Neuron (in vitro differentiated cells): Measurements from ENCODE around the gene PKIG.
"Not testable (repeated sequence)": the region's sequence is repeated elsewhere in the genome, so short reads cannot be mapped to it uniquely, and the experiment has no call there.

ENCODE experiments used
- H2AFZ ChIP-seq: one replicate; pipeline ENCODE4 v1.6.1; 2013; ENCODE audit warnings: low read depth, mild to moderate bottlenecking, inconsistent platforms, low read length, moderate library complexity
- H3K27me3 ChIP-seq: one replicate; pipeline ENCODE4 v1.6.1; 2013; ENCODE audit warnings: low read length; ENCODE audit not compliant: insufficient read depth
- H3K36me3 ChIP-seq: one replicate; pipeline ENCODE4 v1.6.1; 2013; ENCODE audit warnings: low read length; ENCODE audit not compliant: insufficient read depth
- H3K4me1 ChIP-seq: one replicate; pipeline ENCODE4 v1.6.1; 2013; ENCODE audit warnings: low read length; ENCODE audit not compliant: insufficient read depth
- H3K4me3 ChIP-seq: 2 replicates; pipeline ENCODE4 v1.5.1; 2013; ENCODE audit warnings: mild to moderate bottlenecking, low read length, moderate library complexity
- H3K9me3 ChIP-seq: one replicate; pipeline ENCODE4 v1.6.1; 2013; ENCODE audit warnings: low read length

The PKIG gene

DNA sequence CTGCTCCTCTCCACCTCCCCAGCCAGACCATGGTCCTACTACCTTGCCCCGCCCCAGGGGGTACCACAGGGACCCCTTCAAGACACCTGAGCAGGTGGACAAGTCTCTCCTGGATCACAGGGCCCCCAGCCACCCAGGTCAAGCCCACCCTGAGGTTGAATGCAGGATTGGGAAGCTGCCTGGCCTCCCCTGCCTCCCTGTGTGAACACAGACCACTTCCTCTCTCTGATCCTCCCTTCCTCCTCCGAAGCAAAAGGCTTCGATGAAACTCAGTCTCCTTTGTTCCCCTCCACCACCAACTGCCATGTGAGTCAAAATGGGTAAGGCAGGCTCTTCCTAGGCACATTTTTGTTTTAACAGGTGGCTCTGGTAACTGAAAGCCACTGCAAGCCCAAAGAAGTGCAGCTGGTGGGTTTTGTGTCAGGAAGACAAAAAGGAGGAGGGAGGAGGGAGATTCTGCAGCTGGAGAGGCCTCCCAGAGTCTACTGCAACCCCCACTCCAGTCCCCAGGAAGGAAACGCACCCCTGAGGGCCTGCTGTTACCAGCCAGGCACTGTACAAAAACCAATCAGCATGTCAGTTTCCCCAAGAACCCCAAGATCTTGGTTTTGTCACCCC is 63.8 kb downstream of the PKIG start:
- peaks cover 32% of the 10 kb centered on the region for H3K4me1 ChIP-seq
- no peaks in the 10 kb centered on the region for H3K27me3 ChIP-seq
- H3K36me3 ChIP-seq, result no peaks in the 10 kb centered on the region
- no peaks in the 10 kb centered on the region for H3K9me3 ChIP-seq
- no peak overlapping the region for H3K4me3 ChIP-seq
- no peak overlapping the region for H2AFZ ChIP-seq

DNA sequence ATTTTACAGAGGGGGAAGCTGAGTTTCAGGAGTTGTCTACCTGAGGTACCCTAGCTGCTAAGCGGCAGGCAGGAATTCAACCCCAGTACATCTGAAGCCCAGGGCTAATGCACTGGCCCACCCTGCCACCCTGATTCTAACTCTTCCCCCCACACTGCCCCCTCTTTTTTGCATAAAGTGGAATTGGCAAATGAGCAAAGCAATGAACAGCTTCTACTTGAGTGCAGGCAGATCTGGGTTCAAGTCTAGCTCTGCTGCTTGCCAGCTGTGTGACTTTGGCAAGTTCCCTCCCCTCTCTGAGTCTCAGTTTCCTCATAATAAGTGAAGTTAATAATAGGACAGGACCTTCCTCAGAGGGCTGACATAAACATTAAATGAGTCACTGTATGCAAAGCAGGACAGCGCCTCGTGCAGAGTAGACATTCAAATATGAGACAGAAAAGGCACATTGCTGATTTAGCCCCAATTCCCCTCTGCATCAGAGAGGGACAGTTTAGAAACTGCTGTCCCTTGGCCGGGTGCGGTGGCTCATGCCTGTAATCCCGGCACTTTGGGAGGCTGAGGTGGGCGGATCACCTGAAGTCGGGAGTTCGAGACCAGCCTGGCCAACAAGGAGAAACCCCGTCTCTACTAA is 64.4 kb downstream of the PKIG start:
- Histone ChIP-seq H3K27me3 (no peaks in the 10 kb centered on the region), H3K9me3 (no peaks in the 10 kb centered on the region), H3K4me3 (no peak overlapping the region), H3K4me1 (peaks cover 32% of the 10 kb centered on the region), H2AFZ (no peak overlapping the region), H3K36me3 (no peaks in the 10 kb centered on the region)

DNA sequence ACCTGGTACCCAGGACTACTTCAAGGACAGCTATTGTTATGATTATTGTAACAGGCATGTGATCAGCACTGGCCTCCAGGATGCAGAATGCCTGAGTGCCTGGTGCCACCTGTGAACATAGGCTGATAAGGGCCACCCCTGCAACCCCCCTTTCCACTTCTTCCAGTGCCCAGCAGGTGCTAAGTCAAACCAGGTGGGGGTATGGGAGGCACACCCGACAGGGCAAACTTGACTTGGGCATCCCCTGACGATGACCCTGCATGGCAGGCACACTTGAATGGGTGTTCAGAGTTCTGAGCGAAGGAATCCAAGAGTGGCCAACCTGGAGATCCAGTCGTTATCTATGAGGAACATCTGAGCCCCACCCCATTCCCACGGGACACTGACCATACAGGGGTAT is 65.7 kb downstream of the PKIG start:
- Histone ChIP-seq H3K4me1 (peaks cover 23% of the 10 kb centered on the region), H3K36me3 (no peaks in the 10 kb centered on the region), H3K4me3 (no peak overlapping the region), H3K9me3 (no peaks in the 10 kb centered on the region), H2AFZ (no peak overlapping the region), H3K27me3 (no peaks in the 10 kb centered on the region)

DNA sequence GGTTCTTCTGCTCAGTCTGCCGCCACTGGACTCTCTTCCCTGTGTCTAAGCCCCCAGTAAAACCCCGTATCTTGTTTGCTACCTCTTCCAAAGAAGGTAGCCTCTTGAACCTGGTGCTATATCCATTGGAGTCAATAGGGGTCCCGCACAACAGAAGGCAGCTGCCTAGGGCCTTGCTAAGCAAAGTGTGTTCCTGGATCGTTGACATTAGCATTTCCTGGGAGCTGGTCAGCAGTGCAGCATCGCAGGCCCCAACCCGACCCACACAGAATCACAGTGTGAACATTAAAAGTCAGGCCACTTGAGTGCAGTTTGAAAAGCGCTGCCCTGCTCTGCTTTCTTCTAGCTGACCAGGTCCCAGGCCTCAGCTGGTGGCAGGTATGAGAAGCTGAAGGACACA is 66.2 kb downstream of the PKIG start:
- H3K27me3 ChIP-seq, result no peaks in the 10 kb centered on the region
- H3K4me3 ChIP-seq, result no peak overlapping the region
- no peaks in the 10 kb centered on the region for H3K36me3 ChIP-seq
- H3K9me3 ChIP-seq, result no peaks in the 10 kb centered on the region
- peaks cover 19% of the 10 kb centered on the region for H3K4me1 ChIP-seq
- no peak overlapping the region for H2AFZ ChIP-seq

DNA sequence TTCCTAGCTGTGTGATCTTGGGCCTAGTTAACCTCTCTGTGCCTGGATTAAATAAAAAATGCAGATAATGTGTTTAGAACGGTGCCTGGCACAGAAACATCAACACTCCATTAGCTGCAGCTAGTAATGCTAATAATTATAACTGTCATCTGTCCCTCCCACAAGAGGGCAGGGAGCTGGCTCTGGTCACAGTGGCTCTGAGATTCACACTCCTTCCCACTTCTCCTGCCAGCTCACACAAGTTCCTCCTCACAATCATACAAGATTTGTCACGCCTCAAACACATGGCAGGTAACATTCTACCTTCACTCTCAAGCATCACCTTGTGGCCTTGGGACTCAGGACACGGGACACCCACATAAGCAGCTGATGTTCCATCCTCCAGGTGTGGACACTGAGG is 66.7 kb downstream of the PKIG start:
- H3K36me3 ChIP-seq, result no peaks in the 10 kb centered on the region
- no peaks in the 10 kb centered on the region for H3K27me3 ChIP-seq
- H3K4me1 ChIP-seq, result peaks cover 13% of the 10 kb centered on the region
- no peak overlapping the region for H2AFZ ChIP-seq
- H3K4me3 ChIP-seq, result no peak overlapping the region
- H3K9me3 ChIP-seq, result no peaks in the 10 kb centered on the region

DNA sequence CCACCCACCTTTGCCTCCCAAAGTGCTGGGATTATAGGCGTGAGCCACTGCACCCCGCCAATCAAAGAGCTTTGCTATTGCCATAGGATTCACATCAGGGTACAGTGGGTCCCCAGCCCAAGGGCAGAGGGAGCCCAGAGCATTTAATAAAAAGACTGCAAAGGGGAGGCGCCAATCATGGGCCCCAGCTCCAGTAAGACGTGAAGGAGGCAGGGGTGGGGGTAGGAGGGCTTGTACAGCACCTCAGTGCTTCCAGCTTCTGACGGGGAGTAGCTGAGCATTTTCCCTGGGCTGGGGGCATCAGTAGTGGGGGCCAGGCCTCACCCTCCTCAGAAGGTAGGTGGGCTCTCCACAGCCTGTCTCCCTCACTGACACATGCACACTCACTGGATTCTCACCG is 67.6 kb downstream of the PKIG start:
- Histone ChIP-seq H3K27me3 (no peaks in the 10 kb centered on the region), H3K9me3 (no peaks in the 10 kb centered on the region), H3K4me3 (no peak overlapping the region), H3K36me3 (no peaks in the 10 kb centered on the region), H2AFZ (no peak overlapping the region), H3K4me1 (peaks cover 13% of the 10 kb centered on the region)

DNA sequence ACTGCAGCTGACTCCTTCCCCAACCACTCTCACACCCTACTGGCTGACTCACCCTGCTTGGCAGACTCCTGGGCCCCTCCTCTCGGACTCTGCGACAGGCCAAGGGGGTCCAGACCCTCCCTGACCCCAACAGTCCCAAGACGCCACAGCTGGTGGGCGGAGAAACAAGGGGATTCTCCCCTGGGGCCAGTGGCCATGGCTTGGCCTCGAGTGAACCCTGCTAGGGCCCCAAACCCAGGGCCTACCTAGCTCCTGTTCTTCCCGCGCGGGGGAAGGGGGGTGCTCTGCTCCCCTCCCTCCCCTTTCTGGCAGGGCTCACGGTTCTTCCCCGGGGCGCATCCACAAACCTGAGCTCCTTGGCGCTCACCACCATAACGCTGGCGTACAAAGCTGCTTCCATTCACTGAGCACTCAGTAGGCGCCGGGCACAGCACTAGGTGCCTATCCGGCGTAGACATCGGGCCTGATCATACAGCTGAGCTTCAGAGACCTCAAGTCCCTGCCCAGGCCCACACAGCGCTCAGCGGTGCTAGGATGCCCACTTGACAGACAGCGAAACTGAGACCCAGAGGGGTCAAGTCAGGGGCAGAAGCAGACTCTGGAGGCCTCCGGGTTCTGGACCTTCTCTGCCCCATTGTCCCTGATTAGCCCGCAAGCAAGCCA is 68.5 kb downstream of the PKIG start:
- peak overlapping the region; percentile 99 for H2AFZ ChIP-seq
- H3K27me3 ChIP-seq, result no peaks in the 10 kb centered on the region
- peaks cover 12% of the 10 kb centered on the region for H3K4me1 ChIP-seq
- H3K9me3 ChIP-seq, result no peaks in the 10 kb centered on the region
- peak overlapping the region; percentile 61 for H3K4me3 ChIP-seq
- H3K36me3 ChIP-seq, result no peaks in the 10 kb centered on the region

DNA sequence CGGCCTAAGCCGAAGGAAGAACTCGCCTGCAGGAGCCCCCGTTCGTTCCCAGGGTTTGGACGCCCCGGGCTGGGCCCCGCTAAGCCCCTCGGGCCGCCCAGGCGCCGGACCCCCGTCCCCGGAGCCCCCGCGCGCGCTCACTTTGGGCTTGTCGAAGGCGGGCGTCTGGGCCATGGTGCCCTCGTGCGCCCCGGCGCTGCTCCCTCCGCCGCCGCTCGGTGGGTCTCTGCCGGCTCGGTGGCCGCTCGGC is 69.0 kb downstream of the PKIG start:
- peak overlapping the region; percentile 61 for H3K4me3 ChIP-seq
- no peaks in the 10 kb centered on the region for H3K27me3 ChIP-seq
- peaks cover 7% of the 10 kb centered on the region for H3K4me1 ChIP-seq
- H3K9me3 ChIP-seq, result no peaks in the 10 kb centered on the region
- no peaks in the 10 kb centered on the region for H3K36me3 ChIP-seq
- H2AFZ ChIP-seq, result peak overlapping the region; percentile 99

DNA sequence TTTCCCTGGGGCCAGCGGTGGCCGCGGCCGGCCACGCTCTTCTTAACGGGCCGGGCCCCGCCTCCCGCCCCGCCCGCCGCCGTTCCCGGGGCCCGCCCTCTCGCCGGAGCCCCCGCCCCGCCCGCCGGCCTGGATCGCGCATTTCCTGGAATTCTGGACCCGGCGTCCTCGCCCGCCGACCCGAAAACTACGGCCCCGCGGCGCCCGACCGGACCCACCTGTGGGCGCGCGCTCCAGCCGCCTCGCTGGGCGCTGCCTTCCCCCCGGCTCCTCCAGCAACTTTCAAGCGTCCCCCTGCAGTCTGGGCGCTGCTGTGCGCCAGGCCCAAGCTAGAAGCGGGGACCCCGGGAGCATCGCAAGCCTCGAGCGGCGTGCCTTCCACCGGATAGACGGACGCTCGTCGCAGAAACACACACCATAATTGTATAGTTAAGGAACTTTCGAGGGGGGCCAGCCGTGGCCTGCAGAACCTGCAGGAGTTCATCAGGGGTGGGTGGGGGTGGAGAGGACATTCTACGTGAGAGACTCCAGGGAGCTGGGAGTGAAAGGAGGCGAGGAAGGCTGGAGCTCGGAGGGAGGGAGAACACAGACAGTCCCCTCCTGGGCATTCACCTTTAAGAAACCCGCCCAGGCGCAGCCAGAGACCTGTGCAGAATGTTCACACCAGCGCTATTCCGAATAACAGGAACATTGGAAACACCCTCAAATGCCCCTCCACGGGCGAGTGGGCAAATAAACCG is 69.5 kb downstream of the PKIG start, which contains the start of gene ADA:
Gene ADA (minus strand): TSS at position 16 of the 740 bp plus-strand sequence. CDS start 92 bp downstream, outside the sequence.
- Histone ChIP-seq H3K4me1 (peaks cover 3% of the 10 kb centered on the region), H2AFZ (peak within 1 kb of the TSS; percentile 99)

DNA sequence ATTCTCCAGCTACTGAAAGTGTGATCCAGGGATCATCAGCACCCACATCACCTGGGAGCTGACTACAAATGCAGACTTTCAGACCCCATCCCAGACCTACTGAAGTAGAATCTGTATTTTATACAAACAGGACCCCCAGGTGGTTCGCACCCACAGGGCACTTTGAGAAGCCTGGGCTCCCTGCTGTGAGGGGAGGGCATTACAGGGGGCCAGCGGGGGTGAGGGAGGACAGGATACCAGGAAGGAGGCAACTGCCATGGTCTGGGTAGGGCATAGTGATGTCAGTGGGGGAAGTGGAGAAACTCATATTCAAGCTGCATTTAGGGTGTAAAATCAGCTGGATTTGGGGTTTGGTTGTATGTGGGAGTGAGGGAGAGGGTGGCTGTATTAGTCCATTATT is 71.2 kb downstream of the PKIG start:
- Histone ChIP-seq H3K27me3 (no peaks in the 10 kb centered on the region), H3K4me1 (peaks cover 3% of the 10 kb centered on the region), H3K36me3 (no peaks in the 10 kb centered on the region), H2AFZ (no peak overlapping the region), H3K9me3 (no peaks in the 10 kb centered on the region), H3K4me3 (no peak overlapping the region)

More for the DNA sequence above, 69.5 kb downstream of the PKIG start, which contains the start of gene ADA:
- Histone ChIP-seq H3K27me3 (no peaks in the 10 kb centered on the region), H3K9me3 (no peaks in the 10 kb centered on the region), H3K4me3 (peak within 1 kb of the TSS; percentile 61), H3K36me3 (no peaks in the 10 kb centered on the region)

DNA sequence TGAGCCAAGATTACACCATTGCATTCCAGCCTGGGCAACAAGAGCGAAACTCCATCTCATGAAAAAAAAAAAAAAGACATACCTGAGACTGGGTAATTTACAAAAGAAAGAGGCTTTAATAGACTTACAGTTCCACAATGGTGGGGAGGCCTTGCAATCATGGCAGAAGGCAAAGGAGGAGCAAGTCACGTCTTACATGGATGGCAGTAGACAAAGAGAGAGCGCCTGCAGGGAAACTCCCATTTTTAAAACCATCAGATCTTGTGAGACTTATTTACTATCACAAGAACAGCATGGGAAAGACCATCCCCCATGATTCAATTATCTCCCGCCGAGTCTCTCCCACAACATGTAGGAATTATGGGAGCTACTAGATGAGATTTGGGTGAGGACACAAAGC is 71.8 kb downstream of the PKIG start:
- H3K36me3 ChIP-seq, H3K9me3 ChIP-seq, H3K4me3 ChIP-seq: not testable (repeated sequence)

DNA sequence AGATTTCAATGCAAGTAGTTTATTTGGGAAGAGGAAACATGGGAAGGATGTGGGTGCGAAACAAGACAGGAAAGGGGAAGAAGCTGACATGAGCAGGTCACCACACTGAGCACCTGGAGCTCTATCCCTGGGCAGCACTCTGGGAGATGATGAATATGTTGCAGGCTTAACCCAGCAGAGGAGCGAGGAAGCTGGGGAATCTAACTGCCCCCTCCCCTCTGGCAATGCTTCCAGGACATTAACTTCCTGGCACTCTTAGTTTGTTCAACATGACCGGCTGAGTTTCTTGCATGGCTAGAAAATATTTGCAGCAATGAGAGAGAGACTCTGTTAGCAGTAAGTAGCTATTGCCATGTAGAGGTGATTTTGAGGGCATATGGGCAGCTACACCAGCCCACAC is 74.1 kb downstream of the PKIG start:
- Histone ChIP-seq H3K27me3 (no peaks in the 10 kb centered on the region), H3K36me3 (no peaks in the 10 kb centered on the region), H3K4me3 (no peak overlapping the region), H2AFZ (no peak overlapping the region), H3K4me1 (peaks cover 3% of the 10 kb centered on the region), H3K9me3 (no peaks in the 10 kb centered on the region)

More for the DNA sequence above, 71.8 kb downstream of the PKIG start:
- H3K4me1 ChIP-seq, H2AFZ ChIP-seq, H3K27me3 ChIP-seq: not testable (repeated sequence)

DNA sequence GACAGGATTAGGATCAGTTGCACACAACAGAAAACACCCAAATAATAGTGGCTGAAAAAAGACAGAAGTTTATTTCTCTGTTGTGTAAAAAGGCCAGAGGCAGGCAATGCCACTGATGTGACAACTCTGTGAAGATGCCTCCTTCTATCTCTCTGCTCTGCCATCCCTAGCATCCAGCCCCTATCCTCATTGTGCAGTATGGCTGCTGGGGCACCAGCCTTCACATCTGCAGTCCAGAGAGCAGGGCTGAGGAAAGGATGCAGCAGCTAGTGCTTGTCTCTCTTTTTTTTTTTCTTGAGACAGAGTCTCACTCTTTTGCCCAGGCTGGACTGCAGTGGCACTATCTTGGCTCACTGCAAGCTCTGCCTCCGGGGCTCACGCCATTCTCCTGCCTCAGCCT is 75.5 kb downstream of the PKIG start:
- Histone ChIP-seq H3K36me3 (no peaks in the 10 kb centered on the region), H2AFZ (no peak overlapping the region), H3K9me3 (no peaks in the 10 kb centered on the region), H3K4me1 (no peaks in the 10 kb centered on the region), H3K4me3 (no peak overlapping the region), H3K27me3 (peaks cover under 1% of the 10 kb centered on the region)
